ENCODE measurements around the gene CENPB. TPM values are rescaled to one million over a fixed set of nuclear protein-coding genes. Genes with fewer than 3 reads are reported as not detected.

CENPB gene
- total and polyA plus RNA-seq, 2 experiments from 2014 or later: 4.5 to 134 TPM

DNA sequence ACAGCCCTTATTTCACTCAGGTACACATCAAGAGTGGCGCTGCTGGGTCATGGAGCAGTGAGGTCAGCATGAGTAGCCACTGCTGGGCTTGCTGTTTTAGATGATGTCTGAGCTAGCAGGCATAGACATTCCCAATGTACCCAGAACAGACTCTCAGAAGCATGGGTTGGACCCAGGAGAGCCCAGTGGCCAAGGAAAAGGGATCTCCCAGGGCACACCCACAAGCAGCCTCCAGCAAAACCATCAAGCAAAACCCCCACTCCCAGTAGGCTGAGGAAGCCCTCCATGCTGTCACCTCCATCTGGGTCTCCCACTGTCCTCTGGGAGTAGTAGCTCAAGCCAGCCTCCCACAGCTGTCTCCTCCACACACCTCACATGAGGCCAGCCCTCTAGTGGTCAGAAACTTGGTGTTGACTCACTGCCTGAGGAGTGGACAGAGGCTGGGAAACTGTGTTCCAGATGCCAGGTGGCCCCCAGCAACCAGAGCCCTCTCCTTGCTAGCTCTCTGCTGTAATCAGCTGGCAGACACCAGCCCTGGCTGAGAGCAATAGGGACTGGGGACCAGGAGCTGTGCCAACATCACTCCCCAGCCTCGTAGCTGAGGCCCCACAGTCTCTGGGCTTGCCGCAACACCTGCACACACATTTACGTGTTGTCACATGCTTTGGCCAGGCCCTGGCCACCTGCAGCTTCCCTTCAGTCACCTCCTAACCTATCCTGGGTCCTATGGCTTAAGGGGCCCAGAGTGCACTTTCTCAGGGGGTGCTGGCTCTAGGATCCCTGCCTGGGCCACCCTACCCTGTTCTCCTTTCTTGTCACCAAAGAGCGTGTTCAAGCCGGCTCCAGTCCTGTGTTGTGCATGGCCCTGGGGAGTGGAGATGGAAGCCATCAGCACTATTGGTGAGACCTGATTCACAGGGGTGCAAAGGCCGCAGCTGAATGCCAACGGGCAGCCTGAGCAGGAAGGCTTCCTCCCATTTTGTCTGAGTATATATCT, 31.9 kb upstream of the CENPB start:
- peaks cover 24% of the 10 kb centered on the region for H3K79me2 ChIP-seq (ENCODE audit: insufficient read depth)
- H3K27ac ChIP-seq: peak overlapping the region; percentile 36
- no peak overlapping the region for H3K4me2 ChIP-seq (ENCODE audit: unreplicated experiment)
- DNase-seq: peak; percentile 91
- WGBS, 2 experiments (ENCODE audit: low coverage in 1 of 2, low lambda C conversion rate in 2 of 2, missing lambda C conversion rate in 2 of 2): 82 to 83% methylated on average over 8 of the region's 8 CpGs
- no peak for TF ChIP-seq EZH2phosphoT487 (IDR thresholded peaks at IDR 0.05; ENCODE audit: insufficient read depth, low read depth)
- no peak for TF ChIP-seq EZH2 (IDR thresholded peaks at IDR 0.05; ENCODE audit: insufficient read depth, poor library complexity, severe bottlenecking)
- no peak overlapping the region for H3K4me3 ChIP-seq
- 0 out of 2 replicates have a peak overlapping the region, but pooled peaks have one; percentile 8 for H2AFZ ChIP-seq
- no peaks in the 10 kb centered on the region for H4K20me1 ChIP-seq (ENCODE audit: insufficient read depth)
- peaks cover 6% of the 10 kb centered on the region; the same call in 1 of the 2 replicates for H3F3A ChIP-seq (ENCODE audit: insufficient read depth)
- no peaks in the 10 kb centered on the region for H3K9me2 ChIP-seq (ENCODE audit: insufficient read depth)
- no peaks in the 10 kb centered on the region for H3K9me3 ChIP-seq (ENCODE audit: low read depth)
- in situ Hi-C loops (cut with MboI): no loop called here
- H3K9ac ChIP-seq: no peak overlapping the region
- H3K36me3 ChIP-seq (ENCODE audit: low read depth): peaks cover 9% of the 10 kb centered on the region
- peaks cover 15% of the 10 kb centered on the region for H3K4me1 ChIP-seq (ENCODE audit: insufficient read depth)
- no peaks in the 10 kb centered on the region for H3K27me3 ChIP-seq (replicated peaks; ENCODE audit: insufficient read depth)

DNA sequence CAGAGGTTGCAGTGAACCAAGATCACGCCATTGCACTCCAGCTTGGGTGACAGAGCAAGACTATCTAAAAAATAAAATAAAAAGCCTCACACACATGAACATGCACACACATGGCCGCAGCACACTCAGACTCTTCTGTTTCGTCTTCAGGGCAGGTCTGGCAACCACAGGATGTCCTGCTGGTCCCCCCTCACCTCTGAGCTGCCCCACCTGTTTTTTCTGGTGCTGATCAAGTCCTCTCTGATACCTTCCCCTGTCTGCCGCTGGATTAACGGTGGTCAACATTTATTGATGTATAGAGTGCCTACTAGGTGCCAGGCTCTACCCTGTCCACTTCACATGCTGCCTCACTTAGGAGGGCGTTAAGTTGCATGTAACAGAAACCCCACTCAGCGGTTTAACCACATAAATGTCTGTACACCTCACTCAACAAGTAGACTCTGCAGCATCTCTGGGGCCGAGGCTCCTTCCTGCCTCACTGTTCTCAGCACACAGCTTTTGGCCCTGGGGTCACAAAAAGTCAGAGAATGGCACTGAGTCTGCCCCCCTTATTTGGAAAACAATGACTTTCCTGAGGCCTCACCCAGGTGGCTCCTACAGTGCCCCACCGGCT, 29.3 kb upstream of the CENPB start:
- H3K9me3 ChIP-seq (ENCODE audit: low read depth): no peaks in the 10 kb centered on the region
- peaks cover under 1% of the 10 kb centered on the region for H3K79me2 ChIP-seq (ENCODE audit: insufficient read depth)
- TF ChIP-seq EZH2phosphoT487 (IDR thresholded peaks at IDR 0.05; ENCODE audit: insufficient read depth, low read depth) (no peak), EZH2 (IDR thresholded peaks at IDR 0.05; ENCODE audit: insufficient read depth, poor library complexity, severe bottlenecking) (no peak)
- H3K4me2 ChIP-seq (ENCODE audit: unreplicated experiment): no peak overlapping the region
- H4K20me1 ChIP-seq (ENCODE audit: insufficient read depth): no peaks in the 10 kb centered on the region
- H3K27ac ChIP-seq: no peak overlapping the region
- no peak for DNase-seq
- H2AFZ ChIP-seq: no peak overlapping the region
- WGBS, 2 experiments (ENCODE audit: low coverage in 1 of 2, low lambda C conversion rate in 2 of 2, missing lambda C conversion rate in 2 of 2): 79 to 85% methylated on average over 9 of the region's 9 CpGs
- no peaks in the 10 kb centered on the region for H3K36me3 ChIP-seq (ENCODE audit: low read depth)
- H3K4me3 ChIP-seq: no peak overlapping the region
- no peaks in the 10 kb centered on the region for H3K27me3 ChIP-seq (replicated peaks; ENCODE audit: insufficient read depth)
- in situ Hi-C loops (cut with MboI): no loop called here
- H3K4me1 ChIP-seq (ENCODE audit: insufficient read depth): peaks cover 15% of the 10 kb centered on the region
- no peak overlapping the region for H3K9ac ChIP-seq
- no peaks in the 10 kb centered on the region for H3K9me2 ChIP-seq (ENCODE audit: insufficient read depth)
- peaks cover 24% of the 10 kb centered on the region for H3F3A ChIP-seq (ENCODE audit: insufficient read depth)

DNA sequence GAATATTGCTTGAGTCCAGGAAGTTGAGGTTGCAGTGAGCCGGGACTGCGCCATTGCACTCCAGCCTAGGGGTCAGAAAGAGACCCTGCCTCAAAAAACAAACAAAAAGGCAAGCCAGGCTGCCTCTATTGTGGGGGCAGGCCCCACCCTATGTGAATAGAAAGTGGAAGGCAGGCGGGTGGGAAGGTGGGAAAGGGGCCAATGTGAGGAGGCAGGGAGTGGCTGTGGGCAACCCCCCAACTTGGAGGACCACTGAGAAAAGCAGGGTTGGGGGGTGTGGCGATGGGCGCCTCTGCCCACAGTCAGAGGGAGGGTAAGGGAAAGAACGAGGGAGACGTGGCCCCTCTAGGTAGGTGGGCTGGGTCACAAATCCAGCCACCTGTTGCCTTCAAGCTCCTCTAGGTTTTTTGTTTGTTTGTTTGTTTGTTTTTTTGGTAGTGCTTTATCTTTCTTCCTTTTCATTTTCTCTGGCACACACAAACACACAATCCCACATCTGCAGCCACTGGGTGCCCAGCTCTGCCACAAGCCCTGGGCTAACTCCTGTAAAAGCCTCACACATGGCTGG, 28.5 kb upstream of the CENPB start:
- no peak for TF ChIP-seq EZH2phosphoT487 (IDR thresholded peaks at IDR 0.05; ENCODE audit: insufficient read depth, low read depth)
- TF ChIP-seq EZH2 (IDR thresholded peaks at IDR 0.05; ENCODE audit: insufficient read depth, poor library complexity, severe bottlenecking): no peak
- H3F3A ChIP-seq (ENCODE audit: insufficient read depth): peaks cover 32% of the 10 kb centered on the region
- H3K79me2 ChIP-seq (ENCODE audit: insufficient read depth): 0 out of 2 replicates have a peak, but pooled peaks cover 5% of the 10 kb centered on the region
- H3K4me1 ChIP-seq (ENCODE audit: insufficient read depth): peaks cover 23% of the 10 kb centered on the region
- H3K9me2 ChIP-seq (ENCODE audit: insufficient read depth): no peaks in the 10 kb centered on the region
- H3K27ac ChIP-seq: no peak overlapping the region
- no peaks in the 10 kb centered on the region for H3K9me3 ChIP-seq (ENCODE audit: low read depth)
- 81 to 88% methylated on average over 7 of the region's 7 CpGs for WGBS, 2 experiments (ENCODE audit: low coverage in 1 of 2, low lambda C conversion rate in 2 of 2, missing lambda C conversion rate in 2 of 2)
- H3K27me3 ChIP-seq (replicated peaks; ENCODE audit: insufficient read depth): no peaks in the 10 kb centered on the region
- no peaks in the 10 kb centered on the region for H4K20me1 ChIP-seq (ENCODE audit: insufficient read depth)
- no peak overlapping the region for H2AFZ ChIP-seq
- H3K4me3 ChIP-seq: no peak overlapping the region
- no peaks in the 10 kb centered on the region for H3K36me3 ChIP-seq (ENCODE audit: low read depth)
- in situ Hi-C loops (cut with MboI): no loop called here
- no peak for DNase-seq
- H3K4me2 ChIP-seq (ENCODE audit: unreplicated experiment): no peak overlapping the region
- H3K9ac ChIP-seq: no peak overlapping the region

DNA sequence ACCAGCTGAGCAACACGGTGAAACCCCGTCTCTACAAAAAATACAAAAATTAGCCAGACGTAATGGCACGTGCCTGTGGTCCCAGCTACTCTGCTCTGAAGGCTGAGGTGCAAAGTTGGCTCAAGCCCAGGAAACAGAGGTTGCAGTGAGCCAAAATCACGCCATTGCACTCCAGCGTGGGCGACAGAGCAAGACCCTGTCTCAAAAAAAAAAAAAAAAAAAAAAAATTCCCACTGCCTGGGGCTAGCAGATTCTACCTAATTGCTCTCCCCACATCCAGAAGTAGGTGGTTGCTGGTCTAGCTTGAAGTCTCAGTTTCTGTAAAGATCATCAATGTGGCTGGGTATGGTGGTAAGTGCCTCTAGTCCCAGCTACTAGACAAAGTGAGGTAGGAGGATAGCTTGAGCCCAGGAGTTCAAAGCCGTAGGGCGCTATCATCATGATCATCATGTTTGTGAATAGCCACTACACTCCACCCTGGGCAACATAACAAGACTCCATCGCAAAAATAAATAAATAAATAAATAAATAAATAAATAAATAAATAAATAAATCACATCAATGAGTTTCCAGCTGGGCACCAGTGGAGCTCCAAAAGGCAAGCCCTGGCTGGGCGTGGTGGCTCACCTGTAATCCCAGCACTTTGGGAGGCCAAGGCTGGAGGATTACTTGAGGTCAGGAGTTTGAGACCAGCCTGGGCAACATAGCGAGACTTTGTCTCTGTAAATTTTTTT, 27.5 kb upstream of the CENPB start:
- in situ Hi-C loops (cut with MboI): no loop called here
- no peak overlapping the region for H3K27ac ChIP-seq
- 95 to 96% methylated on average over 12 of the region's 12 CpGs for WGBS, 2 experiments (ENCODE audit: low coverage in 1 of 2, low lambda C conversion rate in 2 of 2, missing lambda C conversion rate in 2 of 2)

More for the DNA sequence above, 27.5 kb upstream of the CENPB start:
- Histone ChIP-seq H3K4me2 (ENCODE audit: unreplicated experiment) (no peak overlapping the region), H3K79me2 (ENCODE audit: insufficient read depth) (0 out of 2 replicates have a peak, but pooled peaks cover 10% of the 10 kb centered on the region), H3K9ac (no peak overlapping the region), H2AFZ (no peak overlapping the region), H3K36me3 (ENCODE audit: low read depth) (no peaks in the 10 kb centered on the region), H3F3A (ENCODE audit: insufficient read depth) (peaks cover 37% of the 10 kb centered on the region), H3K4me1 (ENCODE audit: insufficient read depth) (peaks cover 27% of the 10 kb centered on the region), H3K4me3 (no peak overlapping the region), H3K9me3 (ENCODE audit: low read depth) (no peaks in the 10 kb centered on the region), H4K20me1 (ENCODE audit: insufficient read depth) (no peaks in the 10 kb centered on the region), H3K9me2 (ENCODE audit: insufficient read depth) (no peaks in the 10 kb centered on the region), H3K27me3 (replicated peaks; ENCODE audit: insufficient read depth) (no peaks in the 10 kb centered on the region)
- TF ChIP-seq EZH2 (IDR thresholded peaks at IDR 0.05; ENCODE audit: insufficient read depth, poor library complexity, severe bottlenecking): no peak
- no peak for TF ChIP-seq EZH2phosphoT487 (IDR thresholded peaks at IDR 0.05; ENCODE audit: insufficient read depth, low read depth)
- DNase-seq: no peak

All from GM23248 (cell line).